MM.1S (cell line): ENCODE measurements around the gene SMYD4.

Source experiments
- EZH2 ChIP-seq: fragments of 300-600 bp; sonication (generic); optimal IDR thresholded peaks from 2 replicates; pipeline ENCODE3; 2017; ENCODE audit warnings: low read depth, mild to moderate bottlenecking, antibody characterized with exemption, low read length, mixed read lengths
- EZH2phosphoT487 ChIP-seq: fragments of 300-600 bp; sonication (generic); IDR thresholded peaks from 2 replicates; pipeline ENCODE4 v1.6.1; 2018; ENCODE audit warnings: antibody characterized with exemption, low read length
- TF ChIP-seq, protein P1 (sequence below): fragments of 300-600 bp; sonication (generic); IDR thresholded peaks from 2 replicates; pipeline ENCODE4 v1.5.1; 2016; ENCODE audit warnings: antibody characterized with exemption, low read length, mixed read lengths

GRCh38 chr17:1813088-1813487 is 16.6 kb downstream of the SMYD4 start:
- TF ChIP-seq, protein P1, sequence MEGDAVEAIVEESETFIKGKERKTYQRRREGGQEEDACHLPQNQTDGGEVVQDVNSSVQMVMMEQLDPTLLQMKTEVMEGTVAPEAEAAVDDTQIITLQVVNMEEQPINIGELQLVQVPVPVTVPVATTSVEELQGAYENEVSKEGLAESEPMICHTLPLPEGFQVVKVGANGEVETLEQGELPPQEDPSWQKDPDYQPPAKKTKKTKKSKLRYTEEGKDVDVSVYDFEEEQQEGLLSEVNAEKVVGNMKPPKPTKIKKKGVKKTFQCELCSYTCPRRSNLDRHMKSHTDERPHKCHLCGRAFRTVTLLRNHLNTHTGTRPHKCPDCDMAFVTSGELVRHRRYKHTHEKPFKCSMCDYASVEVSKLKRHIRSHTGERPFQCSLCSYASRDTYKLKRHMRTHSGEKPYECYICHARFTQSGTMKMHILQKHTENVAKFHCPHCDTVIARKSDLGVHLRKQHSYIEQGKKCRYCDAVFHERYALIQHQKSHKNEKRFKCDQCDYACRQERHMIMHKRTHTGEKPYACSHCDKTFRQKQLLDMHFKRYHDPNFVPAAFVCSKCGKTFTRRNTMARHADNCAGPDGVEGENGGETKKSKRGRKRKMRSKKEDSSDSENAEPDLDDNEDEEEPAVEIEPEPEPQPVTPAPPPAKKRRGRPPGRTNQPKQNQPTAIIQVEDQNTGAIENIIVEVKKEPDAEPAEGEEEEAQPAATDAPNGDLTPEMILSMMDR = no peak
- TF ChIP-seq EZH2phosphoT487 = no peak
- no peak for TF ChIP-seq EZH2
